GM23338 (cell line): Measurements from ENCODE around the gene TFPI. TPM values are rescaled to one million over a fixed set of nuclear protein-coding genes. Genes with fewer than 3 reads are reported as not detected.
"Not testable (repeated sequence)": the region's sequence is repeated elsewhere in the genome, so short reads cannot be mapped to it uniquely, and the experiment has no call there.

Experiments
- ATAC-seq: fragments of 200-7000 bp; cut with Tn5 transposase; 3 replicates; pipeline ENCODE4 v1.9.1; 2020
- DNase-seq: peaks from one replicate; pipeline ENCODE4 v3.0.0-alpha.2; 2015; ENCODE audit warnings: low spot score
- H2AFZ ChIP-seq: fragments of 200-600 bp; sonication (generic); 2 replicates; pipeline ENCODE4 v1.8.0; 2016; ENCODE audit warnings: antibody characterized with exemption, mild to moderate bottlenecking, moderate library complexity
- H3F3A ChIP-seq: fragments of 200-600 bp; sonication (generic); replicated peaks from 2 replicates; pipeline ENCODE4 v1.8.0; 2017; ENCODE audit warnings: antibody characterized with exemption, mixed run types, low read depth
- H3K27ac ChIP-seq: fragments of 200-600 bp; sonication (generic); 2 replicates; pipeline ENCODE4 v1.6.1; 2016; ENCODE audit warnings: low read depth
- H3K27me3 ChIP-seq: fragments of 200-600 bp; sonication (generic); 2 replicates; pipeline ENCODE4 v1.8.0; 2016; ENCODE audit warnings: mild to moderate bottlenecking, mixed run types, moderate library complexity; ENCODE audit not compliant: insufficient read depth
- H3K36me3 ChIP-seq: fragments of 200-600 bp; sonication (generic); 2 replicates; pipeline ENCODE4 v1.8.0; 2016; ENCODE audit warnings: mild to moderate bottlenecking; ENCODE audit not compliant: insufficient read depth
- H3K4me1 ChIP-seq: fragments of 200-600 bp; sonication (generic); 2 replicates; pipeline ENCODE4 v1.8.0; 2016; ENCODE audit warnings: mild to moderate bottlenecking, moderate library complexity; ENCODE audit not compliant: insufficient read depth
- H3K4me2 ChIP-seq: fragments of 200-600 bp; sonication (generic); 2 replicates; pipeline ENCODE4 v1.7.1; 2017; ENCODE audit warnings: mixed run types
- H3K4me3 ChIP-seq: fragments of 200-600 bp; sonication (generic); 2 replicates; pipeline ENCODE4 v1.6.1; 2016; ENCODE audit warnings: mixed run types
- H3K79me2 ChIP-seq: fragments of 200-600 bp; sonication (generic); replicated peaks from 2 replicates; pipeline ENCODE4 v1.8.0; 2017; ENCODE audit warnings: mild to moderate bottlenecking; ENCODE audit not compliant: insufficient read depth
- H3K9me2 ChIP-seq: fragments of 200-600 bp; sonication (generic); 2 replicates; pipeline ENCODE4 v1.8.0; 2017; ENCODE audit not compliant: insufficient read depth
- H4K20me1 ChIP-seq: fragments of 200-600 bp; sonication (generic); replicated peaks from 2 replicates; pipeline ENCODE4 v1.8.0; 2017; ENCODE audit warnings: mild to moderate bottlenecking; ENCODE audit not compliant: insufficient read depth
- H3K27ac Mint-ChIP-seq: 2 replicates; pipeline ENCODE4 v1.8.0; 2020; ENCODE audit warnings: inconsistent platforms, mild to moderate bottlenecking, moderate library complexity, mixed read lengths
- H3K27me3 Mint-ChIP-seq: 3 replicates; pipeline ENCODE4 v1.8.0; 2022; ENCODE audit warnings: low read depth, mild to moderate bottlenecking, moderate library complexity, mixed read lengths, inconsistent platforms; ENCODE audit not compliant: insufficient read depth, poor library complexity
- H3K36me3 Mint-ChIP-seq: 3 replicates; pipeline ENCODE4 v1.8.0; 2021; ENCODE audit warnings: low read depth, mild to moderate bottlenecking, inconsistent platforms, moderate library complexity, mixed read lengths
- H3K4me1 Mint-ChIP-seq: 3 replicates; pipeline ENCODE4 v1.8.0; 2020; ENCODE audit warnings: mild to moderate bottlenecking, inconsistent platforms, mixed read lengths
- H3K4me3 Mint-ChIP-seq: 3 replicates; pipeline ENCODE4 v1.8.0; 2021; ENCODE audit warnings: moderate library complexity, mild to moderate bottlenecking, inconsistent platforms, mixed read lengths
- H3K9me3 Mint-ChIP-seq: 3 replicates; pipeline ENCODE4 v1.8.0; 2020; ENCODE audit warnings: moderate library complexity, mild to moderate bottlenecking, inconsistent platforms, mixed read lengths
- ETS1 ChIP-seq: IDR thresholded peaks from 2 replicates; pipeline ENCODE4 v1.6.1; 2016; ENCODE audit warnings: antibody characterized with exemption
- EZH2 ChIP-seq: fragments of 200-600 bp; sonication (generic); IDR thresholded peaks from one replicate; pipeline ENCODE4 v1.8.0; 2017; ENCODE audit warnings: antibody characterized with exemption, mild to moderate bottlenecking, low read depth; ENCODE audit not compliant: unreplicated experiment
- JUNB ChIP-seq: IDR thresholded peaks from one replicate; pipeline ENCODE4 v1.6.1; 2016; ENCODE audit warnings: antibody characterized with exemption; ENCODE audit not compliant: unreplicated experiment
- POLR2AphosphoS5 ChIP-seq: IDR thresholded peaks from 2 replicates; pipeline ENCODE4 v1.6.1; 2016; ENCODE audit warnings: antibody characterized with exemption, low read depth
- ZNF114 ChIP-seq: fragments of 250-450 bp; sonication (Bioruptor Pico); IDR thresholded peaks from 2 replicates; pipeline ENCODE4 v1.5.0; 2020; ENCODE audit warnings: mild to moderate bottlenecking, moderate library complexity
- ZNF331 ChIP-seq: fragments of 250-450 bp; sonication (Bioruptor Pico); IDR thresholded peaks from 2 replicates; pipeline ENCODE4 v1.5.0; 2020; ENCODE audit warnings: low read depth, mild to moderate bottlenecking, moderate library complexity
- polyA plus RNA-seq: library from polyadenylated mRNA; unstranded; fragments of >200 nt; fragmentation: Nextera tagmentation; extraction: Ambion mirVana; gene quantifications from 2 replicates; pipeline ENCODE4 v1.2.1, GENCODE V29; 2016
- total RNA-seq: library from RNA; depleted of rRNA; stranded (reverse); fragments of >200 nt; shearing (Covaris generic); gene quantifications from 2 replicates; pipeline ENCODE4 v1.2.3, GENCODE V29; 2014
- TF ChIP-seq, protein P1 (sequence below): fragments of 250-450 bp; sonication (Bioruptor Pico); IDR thresholded peaks from 2 replicates; pipeline ENCODE4 v1.5.0; 2020; ENCODE audit warnings: mild to moderate bottlenecking, moderate library complexity

TFPI gene
- total and polyA plus RNA-seq, 2 experiments from 2014 or later, result 1.8 to 1.9 TPM

- not testable (repeated sequence) for ATAC-seq, H3K4me3 ChIP-seq, DNase-seq, H3K4me2 ChIP-seq, H3K27ac Mint-ChIP-seq, H3K4me3 Mint-ChIP-seq, H3K9me3 Mint-ChIP-seq, H3F3A ChIP-seq, H3K27me3 Mint-ChIP-seq, H3K4me1 ChIP-seq, H3K9me2 ChIP-seq, H3K27me3 ChIP-seq, H4K20me1 ChIP-seq, H3K79me2 ChIP-seq, H3K27ac ChIP-seq, H3K36me3 Mint-ChIP-seq, H3K36me3 ChIP-seq, H2AFZ ChIP-seq
- H3K4me1 Mint-ChIP-seq, result peaks cover 12% of the 10 kb centered on the region
Measured at GRCh38 chr2:187565618-187566017, 11.4 kb upstream of the TFPI start.

DNA sequence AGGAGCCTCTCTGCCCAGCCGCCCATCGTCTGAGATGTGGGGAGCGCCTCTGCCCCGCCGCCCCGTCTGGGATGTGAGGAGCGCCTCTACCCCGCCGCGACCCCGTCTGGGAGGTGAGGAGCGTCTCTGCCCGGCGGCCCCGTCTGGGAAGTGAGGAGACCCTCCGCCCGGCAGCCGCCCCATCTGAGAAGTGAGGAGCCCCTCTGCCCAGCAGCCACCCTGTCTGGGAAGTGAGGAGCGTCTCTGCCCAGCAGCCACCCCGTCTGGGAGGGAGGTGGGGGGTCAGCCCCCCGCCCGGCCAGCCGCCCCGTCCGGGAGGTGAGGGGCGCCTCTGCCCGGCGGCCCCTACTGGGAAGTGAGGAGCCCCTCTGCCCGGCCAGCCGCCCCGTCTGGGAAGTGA lies 2.3 kb upstream of the TFPI start:
- H3K4me2 ChIP-seq, H3F3A ChIP-seq, H2AFZ ChIP-seq, H3K4me3 ChIP-seq, H3K27ac Mint-ChIP-seq, H3K27me3 Mint-ChIP-seq, H3K36me3 ChIP-seq, ATAC-seq, H3K4me3 Mint-ChIP-seq, H3K9me2 ChIP-seq, H3K79me2 ChIP-seq, H3K27me3 ChIP-seq, H3K27ac ChIP-seq, DNase-seq, H3K4me1 Mint-ChIP-seq, H4K20me1 ChIP-seq: not testable (repeated sequence)
- H3K36me3 Mint-ChIP-seq, result peaks cover 18% of the 10 kb centered on the region
- peaks cover 12% of the 10 kb centered on the region; the same call in 1 of the 2 replicates for H3K4me1 ChIP-seq
- H3K9me3 Mint-ChIP-seq, result peaks cover 16% of the 10 kb centered on the region

DNA sequence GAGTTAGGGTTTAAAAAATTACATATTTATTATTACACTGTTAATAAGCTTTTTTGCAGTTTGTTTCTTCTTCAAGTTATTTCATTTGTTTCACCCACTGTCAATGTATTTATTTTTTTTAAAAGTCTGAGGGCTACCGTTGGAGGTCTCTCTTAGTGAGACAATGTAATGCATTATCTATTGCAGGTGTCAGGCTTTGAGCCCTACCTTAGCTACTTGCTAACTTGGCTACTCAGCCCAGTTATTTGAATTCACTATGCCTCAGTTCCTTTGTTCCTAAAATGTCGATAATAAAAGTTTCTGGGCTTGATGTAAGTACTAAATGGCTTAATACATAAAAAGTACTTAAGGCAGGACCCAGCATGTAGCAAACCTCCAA lies 458 bp upstream of the TFPI start:
- H3K79me2 ChIP-seq, result no peaks in the 10 kb centered on the region
- H3K9me2 ChIP-seq, result no peaks in the 10 kb centered on the region
- ATAC-seq (no peak; the same call in 2 of the 3 replicates), DNase-seq (no peak)
- no peak overlapping the region for H2AFZ ChIP-seq
- H3K27me3 ChIP-seq, result no peaks in the 10 kb centered on the region
- no peak overlapping the region for H3K4me3 ChIP-seq
- Mint-ChIP-seq H3K27ac (no peak overlapping the region), H3K9me3 (peaks cover 16% of the 10 kb centered on the region), H3K27me3 (peaks cover 3% of the 10 kb centered on the region), H3K4me1 (peaks cover 10% of the 10 kb centered on the region; the same call in 2 of the 3 replicates), H3K4me3 (no peak overlapping the region), H3K36me3 (peaks cover 18% of the 10 kb centered on the region)
- H3K4me1 ChIP-seq, result peaks cover 12% of the 10 kb centered on the region; the same call in 1 of the 2 replicates
- no peaks in the 10 kb centered on the region for H4K20me1 ChIP-seq
- no peak overlapping the region for H3K4me2 ChIP-seq
- peak overlapping the region; percentile 57; the same call in 1 of the 2 replicates for H3K27ac ChIP-seq
- H3K36me3 ChIP-seq, result no peaks in the 10 kb centered on the region
- H3F3A ChIP-seq, result no peaks in the 10 kb centered on the region
- no peak for TF ChIP-seq EZH2
- TF ChIP-seq ETS1, result no peak
- no peak for TF ChIP-seq ZNF331 (CRISPR knock-in tag)
- no peak for TF ChIP-seq JUNB
- TF ChIP-seq, protein P1, sequence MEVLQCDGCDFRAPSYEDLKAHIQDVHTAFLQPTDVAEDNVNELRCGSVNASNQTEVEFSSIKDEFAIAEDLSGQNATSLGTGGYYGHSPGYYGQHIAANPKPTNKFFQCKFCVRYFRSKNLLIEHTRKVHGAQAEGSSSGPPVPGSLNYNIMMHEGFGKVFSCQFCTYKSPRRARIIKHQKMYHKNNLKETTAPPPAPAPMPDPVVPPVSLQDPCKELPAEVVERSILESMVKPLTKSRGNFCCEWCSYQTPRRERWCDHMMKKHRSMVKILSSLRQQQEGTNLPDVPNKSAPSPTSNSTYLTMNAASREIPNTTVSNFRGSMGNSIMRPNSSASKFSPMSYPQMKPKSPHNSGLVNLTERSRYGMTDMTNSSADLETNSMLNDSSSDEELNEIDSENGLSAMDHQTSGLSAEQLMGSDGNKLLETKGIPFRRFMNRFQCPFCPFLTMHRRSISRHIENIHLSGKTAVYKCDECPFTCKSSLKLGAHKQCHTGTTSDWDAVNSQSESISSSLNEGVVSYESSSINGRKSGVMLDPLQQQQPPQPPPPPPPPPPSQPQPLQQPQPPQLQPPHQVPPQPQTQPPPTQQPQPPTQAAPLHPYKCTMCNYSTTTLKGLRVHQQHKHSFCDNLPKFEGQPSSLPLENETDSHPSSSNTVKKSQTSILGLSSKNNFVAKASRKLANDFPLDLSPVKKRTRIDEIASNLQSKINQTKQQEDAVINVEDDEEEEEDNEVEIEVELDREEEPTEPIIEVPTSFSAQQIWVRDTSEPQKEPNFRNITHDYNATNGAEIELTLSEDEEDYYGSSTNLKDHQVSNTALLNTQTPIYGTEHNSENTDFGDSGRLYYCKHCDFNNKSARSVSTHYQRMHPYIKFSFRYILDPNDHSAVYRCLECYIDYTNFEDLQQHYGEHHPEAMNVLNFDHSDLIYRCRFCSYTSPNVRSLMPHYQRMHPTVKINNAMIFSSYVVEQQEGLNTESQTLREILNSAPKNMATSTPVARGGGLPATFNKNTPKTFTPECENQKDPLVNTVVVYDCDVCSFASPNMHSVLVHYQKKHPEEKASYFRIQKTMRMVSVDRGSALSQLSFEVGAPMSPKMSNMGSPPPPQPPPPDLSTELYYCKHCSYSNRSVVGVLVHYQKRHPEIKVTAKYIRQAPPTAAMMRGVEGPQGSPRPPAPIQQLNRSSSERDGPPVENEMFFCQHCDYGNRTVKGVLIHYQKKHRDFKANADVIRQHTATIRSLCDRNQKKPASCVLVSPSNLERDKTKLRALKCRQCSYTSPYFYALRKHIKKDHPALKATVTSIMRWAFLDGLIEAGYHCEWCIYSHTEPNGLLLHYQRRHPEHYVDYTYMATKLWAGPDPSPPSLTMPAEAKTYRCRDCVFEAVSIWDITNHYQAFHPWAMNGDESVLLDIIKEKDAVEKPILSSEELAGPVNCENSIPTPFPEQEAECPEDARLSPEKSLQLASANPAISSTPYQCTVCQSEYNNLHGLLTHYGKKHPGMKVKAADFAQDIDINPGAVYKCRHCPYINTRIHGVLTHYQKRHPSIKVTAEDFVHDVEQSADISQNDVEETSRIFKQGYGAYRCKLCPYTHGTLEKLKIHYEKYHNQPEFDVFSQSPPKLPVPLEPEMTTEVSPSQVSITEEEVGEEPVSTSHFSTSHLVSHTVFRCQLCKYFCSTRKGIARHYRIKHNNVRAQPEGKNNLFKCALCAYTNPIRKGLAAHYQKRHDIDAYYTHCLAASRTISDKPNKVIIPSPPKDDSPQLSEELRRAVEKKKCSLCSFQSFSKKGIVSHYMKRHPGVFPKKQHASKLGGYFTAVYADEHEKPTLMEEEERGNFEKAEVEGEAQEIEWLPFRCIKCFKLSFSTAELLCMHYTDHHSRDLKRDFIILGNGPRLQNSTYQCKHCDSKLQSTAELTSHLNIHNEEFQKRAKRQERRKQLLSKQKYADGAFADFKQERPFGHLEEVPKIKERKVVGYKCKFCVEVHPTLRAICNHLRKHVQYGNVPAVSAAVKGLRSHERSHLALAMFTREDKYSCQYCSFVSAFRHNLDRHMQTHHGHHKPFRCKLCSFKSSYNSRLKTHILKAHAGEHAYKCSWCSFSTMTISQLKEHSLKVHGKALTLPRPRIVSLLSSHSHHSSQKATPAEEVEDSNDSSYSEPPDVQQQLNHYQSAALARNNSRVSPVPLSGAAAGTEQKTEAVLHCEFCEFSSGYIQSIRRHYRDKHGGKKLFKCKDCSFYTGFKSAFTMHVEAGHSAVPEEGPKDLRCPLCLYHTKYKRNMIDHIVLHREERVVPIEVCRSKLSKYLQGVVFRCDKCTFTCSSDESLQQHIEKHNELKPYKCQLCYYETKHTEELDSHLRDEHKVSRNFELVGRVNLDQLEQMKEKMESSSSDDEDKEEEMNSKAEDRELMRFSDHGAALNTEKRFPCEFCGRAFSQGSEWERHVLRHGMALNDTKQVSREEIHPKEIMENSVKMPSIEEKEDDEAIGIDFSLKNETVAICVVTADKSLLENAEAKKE, result no peak
- TF ChIP-seq POLR2AphosphoS5, result no peak
- TF ChIP-seq ZNF114, result no peak
